GM12878 (cell line): ENCODE data around the gene EPO. TPM values are rescaled to one million over a fixed set of nuclear protein-coding genes. Genes with fewer than 3 reads are reported as not detected.

ENCODE experiments used
- ATAC-seq: fragments of 200-7000 bp; cut with Tn5 transposase; 3 replicates; pipeline ENCODE4 v1.9.1; 2020; ENCODE audit warnings: mild to moderate bottlenecking, moderate library complexity
- BruUV-seq: library from RNA; stranded (reverse); fragments of 400-500 nt; replicated peaks from 2 replicates; lab custom pipeline; 2021; lab: Mats Ljungman, UMichigan
- CTCF ChIA-PET: fragments of 300-600 bp; sonication (Branson Sonifier 250); formaldehyde crosslinking; extraction: SDS; loops from one replicate; lab custom pipeline; 2021; ENCODE audit warnings: inconsistent platforms; lab: Yijun Ruan, JAX
- POLR2A ChIA-PET: fragments of 350-600 bp; formaldehyde crosslinking; extraction: SDS; loops from one replicate; lab custom pipeline; 2021; ENCODE audit warnings: inconsistent platforms; lab: Charles Lee
- RAD21 ChIA-PET: fragments of 300-600 bp; sonication (Branson Sonifier 250); formaldehyde crosslinking; loops from one replicate; lab custom pipeline; 2023; ENCODE audit warnings: antibody characterized with exemption; ENCODE audit not compliant: unreplicated experiment; lab: Charles Lee
- SMC1A ChIA-PET: fragments of 300-600 bp; sonication (Branson Sonifier 250); formaldehyde crosslinking; loops from one replicate; lab custom pipeline; 2023; ENCODE audit not compliant: unreplicated experiment, uncharacterized antibody; lab: Charles Lee
- DNase-seq: peaks from one replicate; pipeline ENCODE4 v3.0.0-alpha.2; 2011; ENCODE audit warnings: low read depth, low spot score
- FAIRE-seq: peaks from 3 replicates; lab custom pipeline; 2011; peaks lifted over from hg19 to GRCh38; lab: Jason Lieb, UNC
- H2AFZ ChIP-seq: 2 replicates; pipeline ENCODE4 v1.6.0; 2011; ENCODE audit warnings: low read depth, low read length, control low read depth; ENCODE audit not compliant: control insufficient read depth
- H3K27ac ChIP-seq: 2 replicates; pipeline ENCODE4 v1.5.1; 2011; ENCODE audit warnings: control low read depth; ENCODE audit not compliant: control insufficient read depth, insufficient read depth
- H3K27me3 ChIP-seq, 2 experiments: replicated peaks in 1 of 2; 2 replicates each; pipeline versions ENCODE4 v1.6.0 to v1.6.1; 2011; ENCODE audit warnings: low read length in 1 of 2; ENCODE audit not compliant: control insufficient read depth in 2 of 2, insufficient read depth in 2 of 2
- H3K36me3 ChIP-seq, 2 experiments: 2 replicates each; pipeline ENCODE4 v1.5.1; 2011; ENCODE audit warnings: low read length in 1 of 2; ENCODE audit not compliant: control insufficient read depth in 2 of 2, insufficient read depth in 2 of 2
- H3K4me1 ChIP-seq: 2 replicates; pipeline ENCODE4 v1.6.1; 2011; ENCODE audit warnings: mild to moderate bottlenecking, low read length, moderate library complexity, mixed read lengths; ENCODE audit not compliant: control insufficient read depth, insufficient read depth
- H3K4me2 ChIP-seq: 2 replicates; pipeline ENCODE4 v1.6.0; 2011; ENCODE audit warnings: control low read depth; ENCODE audit not compliant: control insufficient read depth, insufficient read depth
- H3K4me3 ChIP-seq: fragments of 200-600 bp; sonication (generic); 2 replicates; pipeline ENCODE4 v1.5.1; 2016
- H3K79me2 ChIP-seq: 2 replicates; pipeline ENCODE4 v1.6.0; 2011; ENCODE audit warnings: low read length; ENCODE audit not compliant: control insufficient read depth, insufficient read depth
- H3K9ac ChIP-seq: 2 replicates; pipeline ENCODE4 v1.8.0; 2011; ENCODE audit warnings: low read length, control low read depth, mixed read lengths; ENCODE audit not compliant: control insufficient read depth, insufficient read depth
- H3K9me3 ChIP-seq: replicated peaks from 3 replicates; pipeline ENCODE4 v1.5.1; 2011; ENCODE audit warnings: mild to moderate bottlenecking, low read length; ENCODE audit not compliant: control insufficient read depth, insufficient read depth
- H4K20me1 ChIP-seq: 2 replicates; pipeline ENCODE4 v1.6.0; 2011; ENCODE audit not compliant: control insufficient read depth, insufficient read depth
- CEBPZ ChIP-seq: fragments of 150-350 bp; IDR thresholded peaks from 2 replicates; pipeline ENCODE4 v1.6.1; 2016; ENCODE audit warnings: low read depth, low read length
- CHD2 ChIP-seq: IDR thresholded peaks from 2 replicates; pipeline ENCODE4 v1.6.1; 2011; ENCODE audit warnings: low read depth, low read length, improper control_type of control experiment, borderline replicate concordance
- FOXM1 ChIP-seq: IDR thresholded peaks from 2 replicates; pipeline ENCODE4 v1.6.1; 2012; ENCODE audit warnings: low read depth, mild to moderate bottlenecking, inconsistent platforms, low read length, moderate library complexity
- MAX ChIP-seq: IDR thresholded peaks from 2 replicates; pipeline ENCODE4 v1.6.1; 2012; ENCODE audit warnings: low read depth, low read length, improper control_type of control experiment
- MYB ChIP-seq: fragments of 150-350 bp; IDR thresholded peaks from 2 replicates; pipeline ENCODE4 v1.6.1; 2014; ENCODE audit warnings: mild to moderate bottlenecking, low read depth, low read length, borderline replicate concordance
- PRDM15 ChIP-seq: fragments of 450-650 bp; formaldehyde crosslinking; IDR thresholded peaks from 2 replicates; pipeline ENCODE4 v1.4.0; 2020; ENCODE audit warnings: mild to moderate bottlenecking, moderate library complexity
- RAD21 ChIP-seq: IDR thresholded peaks from 2 replicates; pipeline ENCODE4 v1.6.1; 2011; ENCODE audit warnings: mild to moderate bottlenecking, low read depth, low read length, moderate library complexity; ENCODE audit not compliant: insufficient read depth
- RELB ChIP-seq: fragments of 450-650 bp; IDR thresholded peaks from 2 replicates; pipeline ENCODE4 v1.6.1; 2017; ENCODE audit warnings: low read depth, mild to moderate bottlenecking, moderate library complexity
- SUZ12 ChIP-seq: fragments of 200-600 bp; sonication (generic); IDR thresholded peaks from one replicate; pipeline ENCODE4 v1.6.1; 2018; ENCODE audit warnings: antibody characterized with exemption, mild to moderate bottlenecking; ENCODE audit not compliant: unreplicated experiment
- TBL1XR1 ChIP-seq: IDR thresholded peaks from 2 replicates; pipeline ENCODE4 v1.6.1; 2012; ENCODE audit warnings: low read depth, low read length, improper control_type of control experiment
- ZNF687 ChIP-seq: fragments of 450-650 bp; IDR thresholded peaks from 2 replicates; pipeline ENCODE4 v1.6.1; 2017; ENCODE audit warnings: mild to moderate bottlenecking, moderate library complexity
- WGBS: methylation state at CpG from one replicate; pipeline ENCODE4 v1.1.6; 2016; ENCODE audit warnings: low lambda C conversion rate; ENCODE audit not compliant: insufficient replicate concordance, insufficient coverage; ENCODE audit errors: missing lambda C conversion rate; 5-methylcytosine and 5-hydroxymethylcytosine counted together
- in situ Hi-C: fragments of 300-500 bp; cut with MboI; formaldehyde crosslinking; loops from 9 replicates; pipeline ENCODE4 v1.14.3; 2018; ENCODE audit warnings: mixed read lengths
- intact Hi-C: fragments of 100-400 bp; cut with micrococcal nuclease; formaldehyde crosslinking; loops from one replicate; pipeline ENCODE4 v1.14.2; 2022; ENCODE audit not compliant: unreplicated experiment
- polyA plus RNA-seq, 11 experiments: library from polyadenylated mRNA; depleted of rRNA in 4 of 11; unstranded in 6 of 11; stranded (reverse) in 5 of 11; fragments of >200 nt; fragmentation: Nextera tagmentation in 4 of 11; fragmentation: Illumina TruSeq in 1 of 11; extraction: Ambion mirVana in 4 of 11; extraction: Trizol in 1 of 11; gene quantifications; 1 replicate in 1 of 11; 2 replicates in 10 of 11; pipeline versions ENCODE4 v1.2.1 to v1.2.3, GENCODE V29; 2011 to 2016; ENCODE audit warnings: inconsistent platforms in 2 of 11, missing spikeins in 2 of 11, low read depth in 1 of 11
- total RNA-seq, 4 experiments: library from RNA; depleted of rRNA in 3 of 4; stranded (reverse); fragments of >200 nt in 3 of 4; fragmentation: Illumina TruSeq in 1 of 4; extraction: Trizol in 1 of 4; gene quantifications; 2 replicates each; pipeline versions ENCODE4 v1.2.1 to v1.2.3, GENCODE V29; 2013 to 2021

Gene EPO
- total and polyA plus RNA-seq, 10 of the 15 experiments (the other 5 are each of a cell fraction or from before 2014, with no cell fraction given), result 0.06 to 0.19 TPM; not detected in 8

- intact Hi-C loops, result no loop called here
- Histone ChIP-seq H3K27me3 (peaks cover 0 to 1% of the 10 kb centered on the region in 2 experiments; a peak in 1 of 4 replicates), H2AFZ (no peak overlapping the region), H3K9me3 (no peaks in the 10 kb centered on the region), H3K4me2 (no peak overlapping the region), H3K36me3 (no peaks in the 10 kb centered on the region), H3K4me3 (no peak overlapping the region), H4K20me1 (no peaks in the 10 kb centered on the region), H3K27ac (no peak overlapping the region), H3K79me2 (no peaks in the 10 kb centered on the region), H3K9ac (no peak overlapping the region), H3K4me1 (no peaks in the 10 kb centered on the region)
- POLR2A ChIA-PET, result no interaction called here
- no peak for FAIRE-seq
- SMC1A ChIA-PET, result no interaction called here
- BruUV-seq, result no TSS peak
- no peak for ATAC-seq
- RAD21 ChIA-PET, result no interaction called here
- CTCF ChIA-PET, result no interaction called here
- no peak for DNase-seq
- 61% methylated on average over 16 of the region's 16 CpGs for WGBS
- in situ Hi-C loops, result no loop called here
- TF ChIP-seq PRDM15 (CRISPR knock-in tag) (no peak), MYB (no peak), MAX (no peak), SUZ12 (no peak), TBL1XR1 (no peak), ZNF687 (no peak), RAD21 (no peak), RELB (no peak), CHD2 (no peak), CEBPZ (no peak), FOXM1 (no peak)
Observed at GRCh38 chr7:100765250-100765649, 45.0 kb downstream of the EPO start.
